Ovary (tissue), 9 donors: Measurements from ENCODE around the gene ZFPL1. TPM values are rescaled to one million over a fixed set of nuclear protein-coding genes. Genes with fewer than 3 reads are reported as not detected.
A peak's percentile ranks its signal among the peaks of the same experiment; 100 is the strongest.

Experiments
- DNase-seq, 5 donors: peaks; one replicate each; pipeline ENCODE4 v3.0.0-alpha.2; 2019 to 2020
- H3K27ac ChIP-seq, 2 donors: fragments of 200-600 bp; one replicate each; pipeline versions ENCODE4 v1.5.1 to v1.8.0; 2019 to 2022
- H3K27me3 ChIP-seq: fragments of 200-600 bp; one replicate; pipeline ENCODE4 v1.8.0; 2022
- H3K36me3 ChIP-seq: fragments of 200-600 bp; sonication (generic); one replicate; pipeline ENCODE4 v1.5.1; 2019
- H3K4me1 ChIP-seq: one replicate; pipeline ENCODE4 v1.8.1; 2013; ENCODE audit warnings: mild to moderate bottlenecking, moderate library complexity; ENCODE audit not compliant: insufficient read depth
- H3K4me3 ChIP-seq: fragments of 200-600 bp; sonication (generic); one replicate; pipeline ENCODE4 v1.5.1; 2017
- H3K9me3 ChIP-seq, 2 donors: fragments of 200-600 bp in 1 of 2; sonication (generic) in 1 of 2; one replicate each; pipeline versions ENCODE4 v1.5.1 to v1.8.1; 2013 to 2019; ENCODE audit warnings: mild to moderate bottlenecking in 1 of 2, moderate library complexity in 1 of 2
- CTCF ChIP-seq, 3 donors: fragments of 450-650 bp in 2 of 3; fragments of 200-600 bp in 1 of 3; IDR thresholded peaks; one replicate each; pipeline versions ENCODE4 v1.5.1 to v1.8.0; 2016 to 2022; ENCODE audit warnings: antibody characterized with exemption in 3 of 3, mild to moderate bottlenecking in 1 of 3
- EP300 ChIP-seq: sonication (generic); formaldehyde crosslinking; IDR thresholded peaks from one replicate; pipeline ENCODE4 v1.6.1; 2017; ENCODE audit warnings: antibody characterized with exemption
- POLR2A ChIP-seq: fragments of 450-650 bp; IDR thresholded peaks from one replicate; pipeline ENCODE4 v1.6.1; 2017; ENCODE audit warnings: antibody characterized with exemption, mild to moderate bottlenecking, moderate library complexity
- WGBS, 3 donors: extraction: QIAGEN DNeasy Blood & Tissue Kit in 1 of 3; methylation state at CpG; one replicate each; pipeline versions ENCODE4 v1.1.5 to v1.1.7; 2013 to 2017; 5-methylcytosine and 5-hydroxymethylcytosine counted together
- intact Hi-C, 4 donors: fragments of 100-400 bp; cut with DNase I; formaldehyde crosslinking; loops; one replicate each; pipeline versions ENCODE4 v1.11.0 to v1.15.1; 2022 to 2023
- polyA plus RNA-seq, 2 donors: library from polyadenylated mRNA; stranded (reverse); fragments of 200-250 nt in 1 of 2; fragments of 350-450 nt in 1 of 2; fragmentation: Illumina TruSeq in 1 of 2; extraction: RNeasy Lipid Tissue Mini Kit (QIAGEN cat#74804) in 1 of 2; gene quantifications; one replicate each; pipeline ENCODE4 v1.2.3, GENCODE V29; 2013 to 2014
- total RNA-seq, 7 donors: library from RNA; depleted of rRNA in 2 of 7; stranded (reverse); fragments of >200 nt in 2 of 7; fragmentation: NEBNext Ultra II Directional in 3 of 7; extraction: Animal tissue kit (Norgen Biotek cat#: 25700) in 3 of 7; gene quantifications; one replicate each; pipeline versions ENCODE4 v1.1.0 to v1.2.4, GENCODE V29; 2016 to 2023
- donor health status: DM: no; HTN: no; CAD: no; lungs with moderate emphysema.
- donor health status: DM: no; HTN: no; CAD: no.
- donor health status: Bipolar disorder and iron deficiency.
- donor health status: DM: yes; HTN: yes; CAD: no.
- donor health status: DM: no; HTN: no; CAD: no.
- donor health status: DM: yes; HTN: yes; CAD: no.

Gene ZFPL1
- total and polyA plus RNA-seq, 9 donors = 11.2 to 44.8 (median 35.1) TPM

GRCh38 chr11:65121447-65121864 is 37.4 kb downstream of the ZFPL1 start:
- Histone ChIP-seq H3K27me3 (no peaks in the 10 kb centered on the region), H3K36me3 (no peaks in the 10 kb centered on the region), H3K4me3 (peak overlapping the region; percentile 71), H3K27ac (peak overlapping the region; percentile 69 to 84), H3K9me3 (no peaks in the 10 kb centered on the region), H3K4me1 (peaks cover 2% of the 10 kb centered on the region)
- 1% methylated on average over 22 of the region's 22 CpGs for WGBS, 3 donors
- TF ChIP-seq POLR2A (no peak), CTCF (IDR thresholded peaks at IDR 0.05) (no peak)
- intact Hi-C loops = loop anchor here in 2 of 4 donors (5.0 kb wide), 2 partner anchors 109 to 279 kb away; partner anchors contain the start of genes ARL2 (in 1 of the 2) and CDC42BPG (in 1 of the 2)
- DNase-seq = peak in 3 of 5 donors; percentile 47 to 57 (median 47)

- no peaks in the 10 kb centered on the region for H3K36me3 ChIP-seq
- intact Hi-C loops = loop anchor here in 2 of 4 donors (5.0 kb wide), 2 partner anchors 110 to 280 kb away; partner anchors contain the start of genes ARL2 (in 1 of the 2) and CDC42BPG (in 1 of the 2)
- H3K27me3 ChIP-seq = no peaks in the 10 kb centered on the region
- H3K4me3 ChIP-seq = peak within 1 kb of the TSS; percentile 71
- peak; percentile 97 to 99 (median 98) for DNase-seq
- no peaks in the 10 kb centered on the region for H3K4me1 ChIP-seq
- no peaks in the 10 kb centered on the region for H3K9me3 ChIP-seq
- H3K27ac ChIP-seq = peak within 1 kb of the TSS; percentile 69 to 84
- WGBS, 3 donors = 0% methylated on average over 64 of the region's 64 CpGs
- TF ChIP-seq POLR2A (peak; percentile 86), EP300 (no peak)
These were observed 38.1 kb downstream of the ZFPL1 start, which contains the start of the genes FAU and MRPL49 for GRCh38 chr11:65121865-65122696. FAU (minus strand) TSS chr11:65122134; CDS start chr11:65121813, 321 bp downstream. MRPL49 (plus strand) TSS chr11:65122321; CDS start chr11:65122347, 26 bp downstream.

- H3K4me3 ChIP-seq = no peak overlapping the region
- H3K9me3 ChIP-seq = no peaks in the 10 kb centered on the region
- no peak for DNase-seq
- no peaks in the 10 kb centered on the region for H3K27me3 ChIP-seq
- intact Hi-C loops = loop anchor here in 2 of 4 donors (5.0 kb wide), 2 partner anchors 112 to 282 kb away; partner anchors contain the start of genes ARL2 (in 1 of the 2) and CDC42BPG (in 1 of the 2)
- TF ChIP-seq POLR2A (no peak), EP300 (no peak), CTCF (IDR thresholded peaks at IDR 0.05) (no peak)
- H3K4me1 ChIP-seq = no peaks in the 10 kb centered on the region
- H3K27ac ChIP-seq = no peak overlapping the region
- 79 to 83% (median 82%) methylated on average over 5 of the region's 5 CpGs for WGBS, 3 donors
- no peaks in the 10 kb centered on the region for H3K36me3 ChIP-seq
These were observed 40.6 kb downstream of the ZFPL1 start for GRCh38 chr11:65124480-65125196.

- no peaks in the 10 kb centered on the region for H3K9me3 ChIP-seq
- no peak overlapping the region for H3K27ac ChIP-seq
- no peak for DNase-seq
- H3K4me1 ChIP-seq = no peaks in the 10 kb centered on the region
- no peaks in the 10 kb centered on the region for H3K36me3 ChIP-seq
- H3K27me3 ChIP-seq = no peaks in the 10 kb centered on the region
- TF ChIP-seq POLR2A = no peak
- no peak for TF ChIP-seq EP300
- no peak for TF ChIP-seq CTCF (IDR thresholded peaks at IDR 0.05)
- H3K4me3 ChIP-seq = no peak overlapping the region
- intact Hi-C loops = loop anchor here in 1 of 4 donors (2.0 kb wide), 1 partner anchor 33 kb away; no protein-coding TSS in a partner anchor
- WGBS, 3 donors = 79 to 82% (median 80%) methylated on average over 12 of the region's 12 CpGs
These were observed 41.4 kb downstream of the ZFPL1 start for GRCh38 chr11:65125197-65126056.
